GF-D8 (cell line): ENCODE measurements around the gene CACUL1.

ENCODE experiments used
- DNase-seq: peaks from one replicate; lab custom pipeline; 2025; lab: John Stamatoyannopoulos, UW

Gene CACUL1

DNA sequence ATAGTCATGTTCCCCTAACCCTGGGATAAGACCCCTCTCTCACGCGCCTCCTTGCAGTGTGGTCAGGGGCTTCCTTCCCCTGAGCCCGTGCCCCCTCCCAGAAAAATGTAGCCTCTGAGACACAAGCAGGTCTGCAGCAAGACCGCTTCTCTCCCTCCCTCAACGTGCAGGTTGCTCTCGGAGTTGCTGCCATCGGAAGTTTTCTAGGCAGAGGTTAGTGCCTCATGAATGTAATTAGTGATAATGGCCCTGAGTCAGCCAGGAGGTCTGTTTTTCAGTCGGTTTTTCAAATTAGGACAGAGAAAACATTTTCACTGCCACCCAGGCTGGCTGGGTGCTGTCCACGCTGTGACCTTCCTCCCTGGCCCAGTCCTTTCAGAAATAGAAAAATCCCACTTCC is 116.1 kb downstream of the CACUL1 start:
- no peak for DNase-seq

DNA sequence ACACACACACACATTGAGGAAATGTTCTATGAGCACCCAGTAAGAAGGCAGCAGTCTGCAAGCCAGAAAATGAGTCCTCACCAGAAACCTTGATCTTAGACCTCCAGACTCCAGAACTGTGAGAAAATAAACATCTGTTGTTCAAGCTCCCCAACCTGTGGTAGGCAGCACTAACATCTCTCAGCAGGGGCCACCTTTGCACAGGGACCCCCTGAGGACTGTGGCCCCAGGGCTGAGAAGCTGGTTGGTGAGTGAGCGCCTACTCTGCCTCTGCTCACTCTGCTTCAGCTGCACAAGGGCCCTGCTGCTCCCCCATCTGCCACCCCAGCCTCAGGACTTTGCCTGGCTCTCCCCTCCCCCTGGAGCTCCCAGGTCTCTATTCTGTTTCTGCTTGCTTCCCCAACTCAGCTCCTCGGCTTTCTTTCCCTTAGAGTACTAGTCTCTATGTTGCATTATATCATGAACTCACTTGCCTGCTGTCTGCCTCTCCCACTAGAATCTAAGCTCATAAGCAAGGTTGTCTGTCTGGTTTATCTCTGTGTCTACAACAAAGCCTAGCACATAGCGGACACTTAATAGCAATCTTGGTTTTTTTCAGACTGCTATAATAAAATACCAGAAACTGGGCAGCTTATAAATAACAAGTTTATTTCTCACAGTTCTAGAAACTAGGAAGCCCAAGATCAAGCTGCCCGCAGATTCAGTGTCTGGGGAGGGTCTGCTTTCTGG is 118.9 kb downstream of the CACUL1 start:
- no peak for DNase-seq

DNA sequence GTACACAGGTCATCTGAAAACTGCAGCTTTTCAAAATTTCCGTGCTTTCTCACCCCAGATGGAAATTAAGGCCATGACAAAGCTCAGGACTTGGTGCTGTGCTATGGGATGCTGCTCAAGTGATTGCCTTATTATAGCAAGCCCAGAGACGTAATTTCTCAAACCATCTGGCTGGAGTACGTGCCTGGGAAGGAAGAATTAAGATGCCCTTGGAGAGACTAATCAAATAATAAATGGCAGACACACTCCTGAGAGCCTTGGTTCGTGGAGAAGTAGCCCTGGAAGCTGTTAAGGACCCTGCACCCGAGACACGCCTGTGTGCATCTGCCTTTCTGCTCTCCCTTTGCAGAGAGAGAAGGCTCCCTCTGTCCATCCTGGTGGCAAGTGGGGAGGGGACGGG is 121.0 kb downstream of the CACUL1 start:
- no peak for DNase-seq

DNA sequence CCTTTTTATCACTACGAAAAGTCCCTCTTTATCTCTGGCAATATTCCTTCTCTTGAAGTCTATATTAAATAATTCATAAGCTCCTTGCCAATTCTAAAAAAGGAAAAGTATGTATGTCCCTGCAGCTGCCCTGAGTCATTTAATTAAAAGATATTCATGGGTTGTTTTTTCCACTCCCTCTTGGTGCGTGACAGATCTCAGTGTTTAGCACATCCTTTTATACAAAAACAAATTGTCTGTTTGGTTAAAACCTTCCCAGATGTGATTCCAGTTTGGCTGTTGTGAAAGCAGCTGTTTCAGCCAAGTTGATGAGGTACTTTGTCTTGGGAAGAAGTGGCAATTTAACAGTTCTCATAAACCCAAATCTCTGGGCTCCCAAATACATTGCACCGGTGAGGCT is 125.6 kb downstream of the CACUL1 start:
- DNase-seq, result no peak

DNA sequence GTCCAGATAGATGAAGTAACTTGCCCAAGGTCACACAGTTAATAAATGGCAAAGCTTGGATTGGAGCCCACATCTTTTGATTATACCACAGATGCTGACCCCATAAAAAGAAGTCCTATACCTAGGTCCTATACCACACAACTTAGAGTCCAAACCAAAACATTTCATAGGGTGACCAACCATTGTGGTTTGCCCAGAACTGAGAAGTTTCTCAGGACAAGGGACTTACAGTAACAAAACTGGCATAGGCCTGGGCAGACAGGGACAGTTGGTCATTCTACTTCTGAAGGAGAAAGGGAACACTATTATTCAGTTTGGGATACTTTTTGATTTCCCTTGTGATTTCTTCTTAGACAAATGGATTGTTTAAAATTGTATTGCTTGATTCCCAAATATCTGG is 126.4 kb downstream of the CACUL1 start:
- no peak for DNase-seq

DNA sequence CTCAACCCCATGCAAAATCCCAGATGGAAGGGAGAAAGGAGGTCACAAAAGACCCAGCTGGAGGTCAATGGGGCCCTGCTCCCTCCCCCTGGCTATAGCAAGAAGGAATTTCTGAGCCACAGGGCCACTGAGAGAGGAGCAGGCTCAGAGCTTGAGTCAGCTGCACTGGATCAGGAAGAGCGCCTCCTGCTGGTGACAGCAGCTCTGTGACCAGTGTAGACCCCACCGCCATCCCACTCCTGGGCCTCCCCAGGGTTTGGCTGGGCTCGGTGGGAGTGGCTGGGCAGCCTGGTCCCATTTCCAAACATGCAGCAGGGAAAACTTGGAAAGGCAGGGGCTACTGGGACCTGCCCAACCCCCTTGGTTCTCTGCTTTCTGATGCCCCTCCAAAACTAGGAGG is 127.8 kb downstream of the CACUL1 start:
- no peak for DNase-seq
